ENCODE results near the gene CD55. TPM values are rescaled to one million over a fixed set of nuclear protein-coding genes. Genes with fewer than 3 reads are reported as not detected.

Gene CD55, protein sequence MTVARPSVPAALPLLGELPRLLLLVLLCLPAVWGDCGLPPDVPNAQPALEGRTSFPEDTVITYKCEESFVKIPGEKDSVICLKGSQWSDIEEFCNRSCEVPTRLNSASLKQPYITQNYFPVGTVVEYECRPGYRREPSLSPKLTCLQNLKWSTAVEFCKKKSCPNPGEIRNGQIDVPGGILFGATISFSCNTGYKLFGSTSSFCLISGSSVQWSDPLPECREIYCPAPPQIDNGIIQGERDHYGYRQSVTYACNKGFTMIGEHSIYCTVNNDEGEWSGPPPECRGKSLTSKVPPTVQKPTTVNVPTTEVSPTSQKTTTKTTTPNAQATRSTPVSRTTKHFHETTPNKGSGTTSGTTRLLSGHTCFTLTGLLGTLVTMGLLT
- 73.6 TPM for total RNA-seq
- long read RNA-seq, transcript CD55-204 (10 exons, 2,892 nt): major isoform, 100 of 145 reads
- long read RNA-seq, transcript CD55-203 (10 exons, 1,691 nt): minor isoform, 9 of 145 reads
- long read RNA-seq, transcript CD55-201 (11 exons, 2,220 nt): minor isoform, 18 of 145 reads
- long read RNA-seq, partial matches to known transcripts: 4 of 145 reads
- long read RNA-seq, other reads (novel, unspliced or antisense): 14 of 145 reads

DNA sequence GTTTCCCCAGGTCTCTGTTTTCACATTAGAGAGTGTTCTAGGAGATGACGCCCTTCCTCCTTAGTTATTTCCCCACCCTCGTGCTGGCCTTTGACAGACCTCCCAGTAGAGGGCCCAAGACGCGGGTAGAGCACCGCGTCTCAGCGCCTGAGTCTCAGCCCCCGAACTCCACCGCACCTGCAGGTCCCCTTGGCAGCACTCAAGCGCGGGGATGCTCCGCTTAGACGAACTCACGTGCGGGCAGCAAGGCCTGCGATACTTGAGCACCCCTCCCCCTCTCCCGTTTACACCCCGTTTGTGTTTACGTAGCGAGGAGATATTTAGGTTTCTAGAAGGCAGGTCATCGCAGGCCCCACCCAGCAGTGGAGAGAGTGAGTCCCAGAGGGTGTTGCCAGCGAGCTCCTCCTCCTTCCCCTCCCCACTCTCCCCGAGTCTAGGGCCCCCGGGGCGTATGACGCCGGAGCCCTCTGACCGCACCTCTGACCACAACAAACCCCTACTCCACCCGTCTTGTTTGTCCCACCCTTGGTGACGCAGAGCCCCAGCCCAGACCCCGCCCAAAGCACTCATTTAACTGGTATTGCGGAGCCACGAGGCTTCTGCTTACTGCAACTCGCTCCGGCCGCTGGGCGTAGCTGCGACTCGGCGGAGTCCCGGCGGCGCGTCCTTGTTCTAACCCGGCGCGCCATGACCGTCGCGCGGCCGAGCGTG lies at the start of gene CD55:
TSS of gene CD55 (plus strand) at position 600 of the 711 bp plus-strand sequence. CDS start at position 688, 88 bp downstream.
- ATAC-seq (ENCODE audit: poor library complexity): peak; percentile 96

DNA sequence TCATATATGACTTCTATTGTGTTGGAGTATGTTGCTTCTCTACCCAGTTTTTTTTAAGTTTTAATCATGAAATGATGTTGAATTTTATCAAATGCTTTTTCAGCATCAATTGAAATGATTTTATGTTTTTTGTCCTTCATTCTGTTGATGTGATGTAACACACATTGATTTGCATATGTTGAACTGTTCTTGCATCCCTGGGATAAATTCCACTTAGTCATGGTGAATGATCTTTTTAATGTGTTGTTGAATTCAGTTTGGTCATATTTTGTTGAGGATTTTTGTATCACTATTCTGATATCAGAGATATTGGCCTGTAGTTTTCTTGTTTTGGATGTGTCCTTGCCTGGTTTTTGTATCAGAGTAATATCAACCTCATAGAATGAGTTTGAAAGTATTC lies 46.6 kb upstream of the CD55 start:
- intact Hi-C loops (cut with DNase I): no loop called here
- no peak for ATAC-seq (ENCODE audit: poor library complexity)
- DNase-seq: no peak

More for the DNA sequence above, at the start of gene CD55:
- DNase-seq: peak; percentile 97
- intact Hi-C loops (cut with DNase I): no loop called here

DNA sequence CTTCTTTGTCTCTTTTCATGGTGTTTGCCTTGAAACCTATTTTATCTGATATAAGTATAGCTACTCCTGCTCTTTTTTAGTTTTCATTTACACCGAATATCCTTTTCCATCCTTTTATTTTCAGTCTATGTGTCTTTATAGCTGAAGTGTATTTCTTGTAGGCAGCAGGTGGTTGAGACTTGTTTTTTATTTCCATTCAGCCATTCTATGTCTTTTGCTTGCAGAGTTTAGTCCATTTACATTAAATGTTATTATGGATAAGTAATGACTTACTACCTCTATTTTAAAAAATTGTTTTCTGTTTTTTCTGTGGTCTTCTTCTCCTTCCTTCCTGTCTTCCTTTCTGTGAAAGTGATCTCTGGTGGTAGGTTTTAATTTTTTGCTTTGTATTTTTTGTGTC lies 45.0 kb upstream of the CD55 start:
- DNase-seq (no peak), ATAC-seq (ENCODE audit: poor library complexity) (no peak)
- intact Hi-C loops (cut with DNase I): no loop called here

DNA sequence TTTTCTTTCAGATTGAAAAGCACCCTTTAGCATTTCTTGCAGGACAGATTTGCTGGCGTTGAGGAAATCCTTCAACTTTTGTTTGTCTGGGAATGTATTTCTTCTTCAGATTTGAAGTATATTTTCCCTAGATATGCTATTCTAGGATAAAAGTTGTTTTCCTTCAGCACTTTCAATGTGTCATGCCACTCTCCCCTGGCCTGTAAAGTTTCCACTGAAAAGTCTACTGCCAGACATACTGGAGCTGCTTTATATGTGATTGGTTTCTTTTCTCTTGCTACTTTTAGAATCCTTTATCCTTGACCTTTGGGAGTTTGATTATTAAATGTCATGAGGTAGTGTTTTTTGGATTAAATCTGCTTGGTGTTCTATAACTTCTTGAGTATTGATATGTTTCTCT lies 44.2 kb upstream of the CD55 start:
- DNase-seq: no peak
- ATAC-seq (ENCODE audit: poor library complexity): no peak

DNA sequence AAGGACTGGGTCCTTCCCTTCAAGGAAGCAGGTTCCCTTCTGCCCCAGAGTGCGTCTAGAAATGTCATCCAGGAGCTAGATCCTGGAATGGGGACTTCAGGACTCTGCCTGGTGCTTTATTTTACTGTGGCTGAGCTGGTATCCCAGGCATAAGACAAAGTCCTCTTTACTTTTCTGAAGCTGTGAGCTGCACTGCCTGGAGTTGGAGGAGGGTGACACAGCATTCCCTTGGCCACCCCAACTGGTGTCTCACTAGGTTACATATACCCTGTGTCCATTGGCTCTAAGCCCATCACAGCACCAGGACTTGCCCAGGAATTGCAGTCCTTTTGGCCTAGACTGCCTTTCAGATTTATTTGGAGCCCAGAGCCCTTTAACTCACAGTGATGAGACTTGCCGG lies 41.8 kb upstream of the CD55 start:
- intact Hi-C loops (cut with DNase I): no loop called here
- no peak for DNase-seq
- no peak for ATAC-seq (ENCODE audit: poor library complexity)

More for the DNA sequence above, 44.2 kb upstream of the CD55 start:
- intact Hi-C loops (cut with DNase I): no loop called here

DNA sequence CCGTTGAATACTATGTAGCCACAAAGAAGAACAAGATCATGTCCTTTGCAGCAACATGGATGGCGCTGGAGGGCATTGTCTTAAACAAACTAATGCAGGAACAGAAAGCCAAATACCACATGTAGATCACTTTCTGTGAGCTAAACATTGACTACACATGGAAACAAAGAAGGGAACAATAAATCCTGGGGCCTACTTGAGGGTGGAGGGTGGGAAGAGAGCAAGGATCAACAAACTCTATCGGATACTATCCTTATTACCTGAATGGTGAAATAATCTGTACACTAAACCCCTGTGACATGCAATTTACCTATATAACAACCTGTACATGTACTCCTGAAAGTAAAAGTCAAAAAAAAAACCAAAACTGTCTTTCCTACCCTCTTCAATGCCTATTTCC lies 40.8 kb upstream of the CD55 start:
- intact Hi-C loops (cut with DNase I): no loop called here
- ATAC-seq (ENCODE audit: poor library complexity): no peak
- no peak for DNase-seq

DNA sequence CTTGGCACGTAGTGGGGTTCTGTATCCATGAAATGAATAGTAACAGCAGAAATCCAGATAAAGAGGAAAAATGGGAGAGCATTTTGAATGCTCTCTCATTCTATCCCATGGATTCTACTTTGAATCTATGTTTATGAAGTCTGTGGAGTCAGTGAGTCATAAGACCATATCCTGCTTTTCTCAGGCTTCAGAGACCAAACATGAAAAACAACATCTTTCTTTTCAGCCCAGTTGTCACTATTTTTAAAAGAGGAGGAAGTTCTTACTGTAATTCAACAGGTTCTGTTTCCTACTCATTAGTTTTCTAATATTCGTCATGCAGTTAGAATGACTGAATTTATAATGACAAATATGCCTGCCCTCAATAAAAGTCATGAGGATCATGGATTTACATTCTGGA lies 39.4 kb upstream of the CD55 start:
- ATAC-seq (ENCODE audit: poor library complexity) (no peak), DNase-seq (no peak)
- intact Hi-C loops (cut with DNase I): no loop called here

DNA sequence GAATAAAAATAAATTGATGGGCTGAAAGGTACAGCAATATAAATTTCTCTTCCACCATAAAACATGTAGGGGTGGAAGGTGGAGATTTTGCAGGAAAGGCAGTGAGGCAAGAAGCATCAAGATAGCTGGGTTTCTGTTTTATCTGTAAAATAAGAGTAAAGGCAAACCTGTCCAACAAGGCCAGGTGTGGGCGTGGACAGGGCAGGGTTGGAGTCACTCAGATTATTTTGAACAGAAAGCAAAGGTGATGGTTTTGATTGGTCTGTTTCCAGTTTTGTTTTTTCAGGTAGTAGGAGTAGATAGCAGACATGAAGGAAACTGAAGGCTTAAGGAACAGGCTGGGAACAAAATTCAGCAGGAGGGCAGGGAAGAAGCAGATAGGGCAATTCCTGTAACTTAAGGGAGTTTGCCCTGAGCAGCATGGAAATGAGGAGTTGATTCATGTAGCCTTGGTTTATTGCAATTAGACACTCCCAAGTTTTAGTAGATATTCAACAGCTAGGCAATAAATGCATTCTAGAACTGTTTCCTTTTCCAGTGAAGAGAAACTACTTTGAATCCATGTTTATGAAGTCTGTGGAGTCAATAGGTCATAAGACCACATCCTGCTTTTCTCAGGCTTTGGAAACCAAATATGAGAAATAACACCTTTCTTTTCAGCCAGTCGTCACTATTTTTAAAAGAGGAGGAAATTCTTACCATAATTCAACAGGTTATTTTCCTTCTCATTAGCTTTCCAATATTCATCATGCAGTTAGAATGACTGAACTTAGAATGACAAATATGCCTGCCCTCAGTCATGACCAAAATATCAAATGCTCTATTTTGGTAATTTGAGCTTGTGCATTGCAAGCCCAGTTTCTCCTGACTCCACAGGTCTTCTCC lies 38.7 kb upstream of the CD55 start:
- no peak for ATAC-seq (ENCODE audit: poor library complexity)
- intact Hi-C loops (cut with DNase I): no loop called here

DNA sequence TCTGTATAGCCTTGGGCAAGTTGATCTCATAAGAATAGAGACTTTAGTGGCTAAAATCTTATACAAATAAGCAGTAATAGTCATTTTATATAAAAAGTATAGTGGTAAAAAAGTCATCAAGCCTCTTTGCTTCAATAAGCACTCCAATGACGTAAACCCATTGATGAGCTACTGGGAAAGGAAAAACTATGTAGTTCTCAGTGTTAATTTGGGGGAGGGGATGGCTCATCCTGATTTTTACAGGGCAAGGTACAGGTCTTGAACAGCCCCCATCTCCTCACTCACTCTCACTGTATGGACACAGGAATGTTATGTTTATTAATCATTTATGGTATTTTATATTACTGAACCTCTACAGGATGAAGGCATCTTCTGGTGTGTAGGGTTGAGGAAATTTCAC lies 38.1 kb upstream of the CD55 start:
- intact Hi-C loops (cut with DNase I): no loop called here
- DNase-seq: no peak
- no peak for ATAC-seq (ENCODE audit: poor library complexity)

More for the DNA sequence above, 38.7 kb upstream of the CD55 start:
- no peak for DNase-seq

DNA sequence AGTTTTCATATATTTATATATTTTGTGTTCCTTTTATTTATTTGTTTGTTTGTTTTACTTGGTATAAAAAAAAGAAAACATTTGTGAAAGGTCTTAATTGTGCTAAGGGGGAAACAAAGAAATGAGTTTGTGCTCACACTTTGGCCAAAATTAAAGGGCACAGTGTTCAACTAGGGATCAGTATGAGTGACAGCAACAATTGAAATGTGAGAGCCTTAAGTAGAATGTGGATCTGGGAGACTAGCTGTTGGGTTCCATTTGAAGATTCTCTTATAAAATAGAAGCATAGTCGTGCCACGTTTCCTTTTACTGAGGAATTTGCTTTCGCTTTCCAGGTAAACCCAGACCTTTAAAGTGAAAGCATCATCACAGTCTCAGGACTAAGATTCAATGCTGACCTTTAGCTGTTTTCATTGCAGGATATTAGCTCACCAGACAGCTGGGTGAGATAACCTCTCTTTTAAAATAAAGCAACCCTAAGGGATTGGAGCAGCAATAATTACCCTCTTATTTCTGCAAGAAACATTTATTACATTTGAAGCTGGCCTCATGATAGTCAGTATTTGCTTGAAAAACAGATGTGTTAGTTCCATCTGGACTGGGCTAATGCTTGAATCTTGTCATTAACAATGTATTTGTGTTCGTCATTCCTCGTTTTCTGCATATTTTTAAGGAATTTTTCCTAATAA lies 37.1 kb upstream of the CD55 start:
- DNase-seq (no peak), ATAC-seq (ENCODE audit: poor library complexity) (no peak)
- intact Hi-C loops (cut with DNase I): no loop called here

DNA sequence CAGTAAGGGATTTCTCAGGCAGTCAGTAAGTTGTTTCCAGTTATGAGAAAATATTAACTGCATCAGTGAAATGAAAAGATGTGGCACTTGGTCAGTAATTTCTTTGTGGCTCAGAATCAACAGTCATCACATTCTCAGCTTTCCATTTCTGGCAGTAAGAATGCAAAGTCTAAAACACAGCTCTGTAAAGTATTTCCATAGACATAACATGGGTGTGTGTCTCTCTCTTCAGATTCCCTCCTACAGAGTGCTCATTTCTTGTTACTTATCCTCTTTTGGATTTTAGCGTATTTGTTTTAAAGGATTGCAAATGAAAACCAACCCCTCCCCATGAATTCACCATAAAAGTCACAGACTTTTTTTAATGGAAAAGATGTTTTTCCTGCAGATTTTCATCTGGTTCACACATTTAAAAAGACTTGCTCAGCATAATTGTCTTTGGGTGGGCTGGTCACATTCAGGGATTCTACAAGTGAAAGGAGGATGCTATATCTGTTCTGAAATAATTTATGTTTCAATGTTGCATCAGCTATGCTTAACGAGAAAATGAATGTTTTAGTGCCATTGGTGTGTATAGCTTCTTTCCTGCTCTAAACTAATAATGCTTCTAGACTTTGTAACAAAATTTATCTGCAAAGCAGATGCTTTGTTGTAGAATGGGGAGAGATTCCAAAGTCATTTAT lies 34.6 kb upstream of the CD55 start:
- no peak for DNase-seq
- intact Hi-C loops (cut with DNase I): no loop called here
- no peak for ATAC-seq (ENCODE audit: poor library complexity)

DNA sequence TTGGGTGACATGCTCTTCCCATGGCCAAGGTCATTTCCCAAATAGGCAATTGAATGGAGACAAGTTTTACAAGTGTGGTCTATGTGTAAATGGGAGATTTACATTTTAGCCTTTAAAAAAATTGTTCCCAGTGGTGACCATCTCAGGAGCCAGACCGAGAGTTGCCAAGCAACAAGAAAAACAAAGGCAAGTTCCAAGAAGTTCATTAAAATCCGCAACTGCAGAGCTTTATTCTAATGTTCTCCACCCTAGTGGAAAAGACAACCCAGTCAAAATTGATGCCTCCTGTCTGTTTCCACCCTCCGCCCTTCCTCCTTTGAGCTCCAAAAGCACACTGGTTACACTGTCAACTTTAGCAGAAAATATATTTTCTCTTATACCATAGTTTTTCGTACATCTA lies 33.2 kb upstream of the CD55 start:
- ATAC-seq (ENCODE audit: poor library complexity): peak; percentile 55
- no peak for DNase-seq
- intact Hi-C loops (cut with DNase I): no loop called here

DNA sequence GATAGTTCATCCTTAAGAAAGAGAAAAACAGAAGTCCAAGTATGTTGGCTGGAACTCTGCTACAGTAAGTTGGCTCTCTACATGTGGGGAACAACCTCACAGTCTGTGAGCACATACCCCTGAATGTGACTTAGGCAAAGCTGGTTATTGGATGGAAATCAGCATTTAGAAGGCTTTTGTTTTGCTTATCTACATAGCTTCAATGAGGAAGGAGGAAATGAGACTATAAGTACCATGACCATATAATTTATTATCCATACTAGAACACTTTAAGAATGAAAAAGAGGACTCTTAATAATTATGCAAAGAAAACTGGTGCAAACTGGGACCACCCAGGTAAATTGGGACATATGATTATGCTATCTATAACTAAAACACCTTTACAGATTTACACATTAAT lies 31.7 kb upstream of the CD55 start:
- ATAC-seq (ENCODE audit: poor library complexity) (no peak), DNase-seq (no peak)
- intact Hi-C loops (cut with DNase I): no loop called here

DNA sequence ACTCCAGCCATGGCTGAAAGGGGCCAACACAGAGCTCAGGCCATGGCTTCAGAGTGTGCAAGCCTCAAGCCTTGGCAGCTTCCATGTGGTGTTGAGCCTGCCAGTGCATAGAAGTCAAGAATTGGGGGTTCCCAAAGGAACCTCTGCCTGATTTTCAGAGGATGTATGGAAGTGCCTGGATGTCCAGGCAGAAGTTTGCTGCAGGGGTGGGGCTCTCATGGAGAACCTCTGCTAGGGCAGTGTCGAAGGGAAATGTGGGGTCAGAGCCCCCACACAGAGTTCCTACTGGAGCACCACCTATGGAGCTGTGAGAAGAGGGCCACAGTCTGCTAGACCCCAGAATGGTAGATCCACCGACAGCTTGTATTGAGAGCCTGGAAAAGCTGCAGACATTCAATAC lies 29.8 kb upstream of the CD55 start:
- DNase-seq (no peak), ATAC-seq (ENCODE audit: poor library complexity) (no peak)
- intact Hi-C loops (cut with DNase I): no loop called here

DNA sequence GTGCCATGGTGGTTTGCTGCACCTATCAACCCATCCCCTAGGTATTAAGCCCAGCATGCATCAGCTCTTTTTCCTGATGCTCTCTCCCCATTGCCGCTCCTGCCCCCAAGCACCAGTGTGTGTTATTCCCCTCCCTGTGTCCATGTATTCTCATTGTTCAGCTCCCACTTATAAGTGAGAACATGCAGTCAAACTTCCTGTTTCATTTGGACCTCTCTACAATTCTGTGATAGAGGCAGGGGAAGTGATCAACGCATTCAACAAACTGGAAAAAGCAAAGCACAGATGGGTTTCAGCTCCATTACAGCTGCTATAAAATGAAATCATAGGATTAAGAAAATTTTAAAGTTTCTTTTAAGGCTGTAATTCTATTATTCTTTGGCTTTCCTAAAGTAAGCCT lies 23.3 kb upstream of the CD55 start:
- intact Hi-C loops (cut with DNase I): no loop called here
- no peak for DNase-seq
- ATAC-seq (ENCODE audit: poor library complexity): peak; percentile 29

DNA sequence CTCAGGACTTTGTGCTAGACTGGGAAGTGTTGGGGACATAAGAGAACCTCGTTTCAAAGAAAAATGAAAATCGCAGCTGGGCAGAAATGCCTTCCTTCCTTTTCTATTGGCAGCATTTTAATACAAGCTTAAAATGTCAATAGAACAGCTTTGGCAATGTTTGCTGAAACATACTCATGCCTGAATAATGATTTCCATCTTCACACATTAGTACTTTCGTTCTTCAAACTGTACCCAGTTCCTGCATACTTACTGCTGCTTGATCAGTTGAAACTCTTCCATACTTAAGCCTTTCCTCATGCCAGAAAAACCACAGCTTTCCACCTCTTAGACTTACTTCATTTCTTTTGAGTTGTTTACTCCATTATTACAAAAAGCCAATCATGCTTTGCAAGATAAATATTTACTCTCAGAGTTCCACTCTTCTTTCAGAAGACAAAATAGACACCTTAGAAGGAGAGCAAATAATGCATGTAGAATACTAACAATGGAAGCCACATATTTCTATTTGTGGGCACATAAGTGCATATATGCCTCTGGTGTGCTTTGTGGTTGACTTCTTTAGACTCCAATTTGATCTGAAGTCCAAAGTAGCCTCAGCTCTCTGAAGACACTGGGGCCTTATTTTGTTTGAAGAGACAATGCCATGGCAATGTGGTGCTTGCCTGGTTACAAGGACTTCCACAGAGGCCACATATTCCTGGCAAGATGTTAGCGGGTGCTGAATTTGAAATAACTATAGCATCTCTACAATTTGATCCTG lies 22.7 kb upstream of the CD55 start:
- intact Hi-C loops (cut with DNase I): no loop called here
- ATAC-seq (ENCODE audit: poor library complexity): no peak

DNA sequence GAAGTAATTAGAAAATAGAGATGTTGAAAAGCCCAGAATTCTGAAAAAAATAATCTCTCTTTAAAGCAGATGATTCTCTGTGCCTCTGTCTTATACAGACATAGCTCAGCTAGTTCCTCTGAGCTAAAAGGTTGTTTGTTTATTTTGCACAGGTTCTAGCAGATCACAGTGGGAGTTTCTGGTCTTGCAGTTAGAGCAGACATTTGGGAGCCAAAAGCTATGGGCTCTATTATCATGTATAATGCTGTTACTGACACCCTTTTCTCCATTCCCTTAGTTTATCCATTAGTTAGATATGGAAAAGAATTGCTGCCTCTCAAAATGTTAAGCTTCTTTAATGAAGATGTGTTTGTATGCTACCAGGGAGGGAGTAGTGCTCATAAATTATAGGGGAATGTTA lies 20.5 kb upstream of the CD55 start:
- intact Hi-C loops (cut with DNase I): no loop called here
- no peak for DNase-seq
- no peak for ATAC-seq (ENCODE audit: poor library complexity)

More for the DNA sequence above, 22.7 kb upstream of the CD55 start:
- no peak for DNase-seq
